SHP77 (cell line): ENCODE data around the gene PODXL2.
"Not testable (repeated sequence)": the region's sequence is repeated elsewhere in the genome, so short reads cannot be mapped to it uniquely, and the experiment has no call there.

Source experiments
- DNase-seq, 2 experiments: peaks; one replicate each; lab custom pipeline; 2025; lab: John Stamatoyannopoulos, UW

Gene PODXL2

GRCh38 chr3:127691489-127691888, 62.5 kb downstream of the PODXL2 start:
- DNase-seq = no peak

- no peak for DNase-seq
Observed at GRCh38 chr3:127691974-127692373, 63.0 kb downstream of the PODXL2 start.

GRCh38 chr3:127692501-127693335, 63.7 kb downstream of the PODXL2 start:
- no peak for DNase-seq

- DNase-seq = no peak
Observed at GRCh38 chr3:127693336-127693843, 64.4 kb downstream of the PODXL2 start.

- DNase-seq = peak; percentile 77 to 80
Observed at GRCh38 chr3:127694467-127695215, 65.7 kb downstream of the PODXL2 start.

GRCh38 chr3:127697551-127698240, 68.7 kb downstream of the PODXL2 start:
- peak; percentile 81 to 88 for DNase-seq

GRCh38 chr3:127698286-127698685, 69.3 kb downstream of the PODXL2 start:
- no peak for DNase-seq

- no peak for DNase-seq
Observed at GRCh38 chr3:127698691-127699415, 69.9 kb downstream of the PODXL2 start.

- no peak for DNase-seq
Observed at GRCh38 chr3:127699416-127700300, 70.7 kb downstream of the PODXL2 start.

- DNase-seq = no peak
Observed at GRCh38 chr3:127700406-127700805, 71.4 kb downstream of the PODXL2 start.

GRCh38 chr3:127701280-127701911, 72.4 kb downstream of the PODXL2 start:
- no peak for DNase-seq

- no peak for DNase-seq
Observed at GRCh38 chr3:127702151-127702578, 73.2 kb downstream of the PODXL2 start.

- not testable (repeated sequence) for DNase-seq
Observed at GRCh38 chr3:127704840-127705239, 75.9 kb downstream of the PODXL2 start.

- DNase-seq = no peak
Observed at GRCh38 chr3:127706312-127706711, 77.3 kb downstream of the PODXL2 start.

- no peak for DNase-seq
Observed at GRCh38 chr3:127706785-127707351, 77.9 kb downstream of the PODXL2 start.

GRCh38 chr3:127707851-127708411, 78.9 kb downstream of the PODXL2 start:
- no peak for DNase-seq

GRCh38 chr3:127708837-127709236, 79.9 kb downstream of the PODXL2 start:
- DNase-seq = no peak

GRCh38 chr3:127709320-127710060, 80.5 kb downstream of the PODXL2 start:
- DNase-seq = no peak
